Activated naive CD8-positive, alpha-beta T cell treated with anti-CD3 and anti-CD28 coated beads for 36 hours (primary cell): ENCODE results near the gene KIAA0825. TPM values are rescaled to one million over a fixed set of nuclear protein-coding genes. Genes with fewer than 3 reads are reported as not detected.

Experiments
- DNase-seq: peaks from one replicate; pipeline ENCODE4 v3.0.0; 2021
- H3K27ac Mint-ChIP-seq: one replicate; pipeline ENCODE4 v1.8.0; 2022; ENCODE audit warnings: mild to moderate bottlenecking, moderate library complexity, mixed read lengths
- H3K27me3 Mint-ChIP-seq: one replicate; pipeline ENCODE4 v1.8.0; 2022; ENCODE audit warnings: mild to moderate bottlenecking, mixed read lengths
- H3K36me3 Mint-ChIP-seq: one replicate; pipeline ENCODE4 v1.8.0; 2021; ENCODE audit warnings: mild to moderate bottlenecking, mixed read lengths
- H3K4me1 Mint-ChIP-seq: one replicate; pipeline ENCODE4 v1.8.0; 2021; ENCODE audit warnings: mixed read lengths
- H3K4me3 Mint-ChIP-seq: one replicate; pipeline ENCODE4 v1.8.0; 2022; ENCODE audit warnings: mild to moderate bottlenecking, moderate library complexity, mixed read lengths
- H3K9me3 Mint-ChIP-seq: one replicate; pipeline ENCODE4 v1.8.0; 2022; ENCODE audit warnings: mixed read lengths
- total RNA-seq, 2 experiments: library from RNA; stranded (reverse); gene quantifications; one replicate each; pipeline ENCODE4 v1.2.3, GENCODE V29; 2021

KIAA0825 gene
- total RNA-seq, 2 experiments from 2014 or later = 0.76 to 1.0 TPM

DNA sequence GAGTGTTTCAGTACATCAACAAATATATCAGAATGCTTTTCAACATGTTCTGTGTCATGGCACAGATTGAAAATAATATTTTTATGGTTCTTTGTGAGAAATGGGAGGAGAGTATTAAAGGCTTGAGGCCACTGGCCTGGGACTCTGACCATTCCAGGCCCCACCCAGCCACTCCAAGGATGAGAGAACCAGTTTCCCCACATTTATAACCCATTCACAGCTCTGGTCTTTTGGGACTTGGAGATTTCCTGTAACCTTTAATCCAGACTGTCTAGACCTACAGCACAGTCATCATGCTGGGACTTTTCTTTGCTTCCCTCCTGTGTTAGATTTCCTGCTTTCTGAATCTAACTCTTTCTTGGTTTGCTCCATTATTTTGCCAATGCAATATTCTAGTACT lies 389.6 kb downstream of the KIAA0825 start:
- no peak for DNase-seq
- Mint-ChIP-seq H3K4me3 (no peak overlapping the region), H3K27me3 (no peaks in the 10 kb centered on the region)

DNA sequence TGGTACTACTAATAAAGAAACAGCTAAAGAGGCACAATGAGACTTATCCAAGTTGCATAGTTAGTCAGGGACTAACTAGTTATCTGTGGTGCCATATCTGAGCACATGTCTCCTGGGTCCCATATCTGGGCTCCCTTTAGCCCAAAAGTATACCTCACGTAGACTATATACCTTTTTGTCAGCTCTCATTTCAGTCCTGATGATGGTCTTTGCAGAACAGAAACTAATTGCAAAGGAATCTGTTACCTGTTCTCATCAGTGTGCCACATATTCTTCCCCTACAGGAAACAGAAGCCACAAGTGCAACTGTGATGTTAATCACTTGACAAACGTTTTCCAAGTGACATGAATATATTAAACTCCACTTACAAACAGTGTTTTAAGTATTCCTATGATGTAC lies 395.2 kb downstream of the KIAA0825 start:
- Mint-ChIP-seq H3K4me3 (no peak overlapping the region), H3K9me3 (no peaks in the 10 kb centered on the region), H3K36me3 (no peaks in the 10 kb centered on the region), H3K4me1 (peaks cover 4% of the 10 kb centered on the region), H3K27me3 (no peaks in the 10 kb centered on the region), H3K27ac (no peak overlapping the region)
- DNase-seq = no peak

More for the DNA sequence above, 389.6 kb downstream of the KIAA0825 start:
- Mint-ChIP-seq H3K4me1 (no peaks in the 10 kb centered on the region), H3K9me3 (no peaks in the 10 kb centered on the region), H3K36me3 (peaks cover 2% of the 10 kb centered on the region), H3K27ac (no peak overlapping the region)

DNA sequence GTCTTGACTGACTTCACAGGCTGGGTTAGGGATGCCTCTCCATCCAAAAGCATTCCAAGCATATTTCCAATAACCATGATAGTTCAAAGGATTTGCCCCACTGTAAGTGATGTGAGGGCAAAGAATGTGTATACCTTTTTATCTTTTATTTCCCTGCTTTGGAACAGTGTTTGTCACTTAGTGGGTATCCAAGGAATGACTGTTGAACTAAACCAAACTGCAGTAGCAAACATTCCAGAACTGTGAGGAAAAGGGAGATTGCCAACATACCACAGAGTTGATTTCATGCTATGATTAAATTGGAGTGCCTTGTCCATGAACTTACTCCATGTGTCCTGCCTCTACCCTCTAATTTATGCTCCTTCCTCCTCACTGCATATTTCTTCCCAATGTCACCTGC lies 400.0 kb downstream of the KIAA0825 start:
- Mint-ChIP-seq H3K4me3 (no peak overlapping the region), H3K9me3 (no peaks in the 10 kb centered on the region), H3K4me1 (peaks cover 2% of the 10 kb centered on the region), H3K27me3 (no peaks in the 10 kb centered on the region), H3K36me3 (no peaks in the 10 kb centered on the region), H3K27ac (no peak overlapping the region)
- no peak for DNase-seq

DNA sequence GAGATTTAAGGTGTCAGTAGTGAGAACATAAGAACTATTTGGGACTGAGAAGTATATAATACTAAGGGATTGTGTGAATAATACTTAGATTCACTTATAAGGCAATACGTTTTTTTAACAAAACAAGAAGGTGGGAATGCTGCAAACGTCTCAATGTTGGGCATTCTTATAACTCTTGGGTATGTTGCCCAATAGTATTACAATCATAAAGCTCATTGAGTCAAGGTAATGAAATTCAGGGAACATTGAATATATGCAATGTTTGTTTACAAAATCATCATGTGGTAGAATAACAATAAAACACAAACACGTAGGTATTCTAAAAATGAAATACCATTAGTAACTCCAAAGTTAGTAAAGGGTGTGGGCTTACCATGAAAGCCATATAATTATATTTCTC lies 400.7 kb downstream of the KIAA0825 start:
- DNase-seq = no peak
- H3K4me3 Mint-ChIP-seq = no peak overlapping the region
- no peak overlapping the region for H3K27ac Mint-ChIP-seq
- H3K27me3 Mint-ChIP-seq = no peaks in the 10 kb centered on the region
- H3K9me3 Mint-ChIP-seq = no peaks in the 10 kb centered on the region
- no peaks in the 10 kb centered on the region for H3K4me1 Mint-ChIP-seq
- no peaks in the 10 kb centered on the region for H3K36me3 Mint-ChIP-seq

DNA sequence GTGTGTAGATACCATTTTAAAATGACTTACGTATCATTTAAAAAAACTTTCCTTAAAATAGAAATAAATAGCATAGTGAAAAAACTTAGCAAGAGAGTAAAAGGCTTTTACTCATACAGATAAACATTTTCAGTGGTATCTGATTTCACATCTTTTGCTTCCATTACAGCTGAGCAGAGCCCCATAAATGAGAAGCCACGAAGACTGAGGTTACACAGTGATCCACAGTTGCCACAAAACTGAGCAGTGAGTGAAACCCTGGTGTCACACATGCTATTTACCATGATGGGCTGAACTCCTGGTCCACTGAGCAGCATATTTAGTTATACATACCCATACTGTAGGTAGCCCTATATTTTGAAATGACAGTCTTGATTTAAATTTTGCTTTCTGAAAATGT lies 401.2 kb downstream of the KIAA0825 start:
- H3K9me3 Mint-ChIP-seq = no peaks in the 10 kb centered on the region

DNA sequence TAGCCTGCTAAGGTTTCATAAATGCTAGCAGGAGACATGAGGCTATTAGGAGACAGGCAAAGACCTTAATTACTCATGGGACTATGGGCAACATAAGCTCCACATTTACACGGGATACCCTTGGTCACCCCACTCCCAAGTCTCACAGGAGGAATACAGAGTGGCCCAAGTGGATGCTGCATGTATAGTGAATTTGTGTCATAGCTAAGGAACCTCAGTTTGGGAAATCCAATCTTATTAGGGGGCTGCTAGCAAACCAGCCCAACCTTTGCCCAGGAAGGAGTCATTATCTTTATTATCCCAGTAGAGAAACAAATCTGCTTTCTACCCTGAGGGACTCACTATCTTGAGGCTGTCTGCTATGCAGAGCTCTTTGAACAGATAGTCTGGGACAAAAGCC lies 405.9 kb downstream of the KIAA0825 start:
- Mint-ChIP-seq H3K9me3 (no peaks in the 10 kb centered on the region), H3K36me3 (no peaks in the 10 kb centered on the region), H3K27ac (no peak overlapping the region), H3K27me3 (no peaks in the 10 kb centered on the region), H3K4me3 (no peak overlapping the region), H3K4me1 (no peaks in the 10 kb centered on the region)
- DNase-seq = no peak

More for the DNA sequence above, 401.2 kb downstream of the KIAA0825 start:
- Mint-ChIP-seq H3K27ac (no peak overlapping the region), H3K4me3 (no peak overlapping the region), H3K27me3 (no peaks in the 10 kb centered on the region), H3K4me1 (no peaks in the 10 kb centered on the region), H3K36me3 (no peaks in the 10 kb centered on the region)
- no peak for DNase-seq

DNA sequence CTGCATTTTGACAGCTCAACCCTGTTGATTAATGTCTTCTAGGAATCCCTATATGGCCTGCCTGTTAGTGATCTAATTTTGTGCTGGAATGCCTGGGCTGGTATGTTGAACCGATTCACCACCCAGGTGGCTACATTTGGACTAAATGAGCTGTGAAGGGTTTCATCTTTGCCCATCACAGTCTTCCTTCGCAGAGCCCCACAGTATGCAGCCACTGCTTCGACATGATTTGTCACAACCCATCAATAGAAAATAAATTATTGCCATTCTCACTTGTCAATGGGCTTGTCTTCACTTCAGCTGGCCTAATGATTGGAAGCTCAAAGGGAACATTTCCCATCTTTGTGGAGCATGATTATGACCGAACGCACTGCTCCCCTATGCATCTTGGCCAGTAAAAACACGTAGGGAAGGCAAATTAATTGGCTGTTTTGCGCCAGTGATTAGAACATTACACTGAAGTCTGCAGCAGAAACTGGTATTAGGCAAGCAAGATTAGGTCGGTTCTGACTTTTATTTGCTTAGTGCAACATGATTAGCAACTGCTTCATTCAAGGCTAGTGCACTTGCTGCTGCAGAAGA lies 408.5 kb downstream of the KIAA0825 start:
- no peak overlapping the region for H3K27ac Mint-ChIP-seq
- DNase-seq = no peak
- no peaks in the 10 kb centered on the region for H3K9me3 Mint-ChIP-seq
- H3K4me3 Mint-ChIP-seq = no peak overlapping the region
- H3K36me3 Mint-ChIP-seq = no peaks in the 10 kb centered on the region
- no peaks in the 10 kb centered on the region for H3K4me1 Mint-ChIP-seq
- H3K27me3 Mint-ChIP-seq = no peaks in the 10 kb centered on the region

DNA sequence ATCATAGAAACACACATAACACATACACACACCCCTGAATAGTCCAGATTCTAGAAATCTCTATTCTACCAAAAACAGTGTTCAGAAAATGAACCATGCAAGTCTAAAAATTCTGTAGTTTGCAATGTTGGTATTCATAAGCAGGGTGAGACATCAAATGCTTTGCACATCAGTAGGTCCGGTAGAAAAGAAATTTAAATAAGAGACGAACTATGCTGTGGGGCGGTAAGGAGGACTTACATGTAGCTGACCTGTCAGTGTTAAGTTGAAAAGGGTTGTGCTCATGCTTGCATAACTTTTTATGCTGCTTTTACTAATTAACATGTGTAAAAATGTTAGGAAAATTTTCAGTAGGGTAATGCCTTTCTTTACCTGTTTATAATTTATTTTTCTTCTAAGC lies 409.1 kb downstream of the KIAA0825 start:
- H3K27ac Mint-ChIP-seq = no peak overlapping the region
- no peaks in the 10 kb centered on the region for H3K27me3 Mint-ChIP-seq

DNA sequence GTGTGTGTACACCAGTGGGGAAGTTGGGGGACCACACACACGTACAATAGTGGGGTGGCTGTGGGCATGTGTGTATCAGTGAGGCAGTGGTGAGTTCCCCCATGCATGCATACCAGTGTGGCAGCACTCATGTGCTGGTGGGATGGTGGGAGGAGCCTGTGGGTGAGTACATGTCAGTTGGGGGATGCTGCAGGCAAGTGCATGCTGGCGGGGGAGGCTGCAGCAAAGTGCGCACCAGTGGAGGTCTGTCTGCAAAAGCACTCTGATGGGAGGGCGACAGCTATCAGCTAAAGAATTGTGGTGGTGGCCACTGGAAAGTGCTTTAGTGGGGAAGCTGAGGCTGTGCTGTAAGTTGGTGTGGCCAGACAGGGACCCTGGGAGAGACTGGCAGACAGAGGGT lies 418.8 kb downstream of the KIAA0825 start:
- no peak for DNase-seq
- Mint-ChIP-seq H3K27ac (no peak overlapping the region), H3K9me3 (no peaks in the 10 kb centered on the region), H3K27me3 (no peaks in the 10 kb centered on the region), H3K4me1 (no peaks in the 10 kb centered on the region), H3K4me3 (no peak overlapping the region), H3K36me3 (no peaks in the 10 kb centered on the region)

More for the DNA sequence above, 409.1 kb downstream of the KIAA0825 start:
- no peaks in the 10 kb centered on the region for H3K36me3 Mint-ChIP-seq
- DNase-seq = no peak
- H3K4me3 Mint-ChIP-seq = no peak overlapping the region
- H3K9me3 Mint-ChIP-seq = no peaks in the 10 kb centered on the region
- H3K4me1 Mint-ChIP-seq = no peaks in the 10 kb centered on the region

DNA sequence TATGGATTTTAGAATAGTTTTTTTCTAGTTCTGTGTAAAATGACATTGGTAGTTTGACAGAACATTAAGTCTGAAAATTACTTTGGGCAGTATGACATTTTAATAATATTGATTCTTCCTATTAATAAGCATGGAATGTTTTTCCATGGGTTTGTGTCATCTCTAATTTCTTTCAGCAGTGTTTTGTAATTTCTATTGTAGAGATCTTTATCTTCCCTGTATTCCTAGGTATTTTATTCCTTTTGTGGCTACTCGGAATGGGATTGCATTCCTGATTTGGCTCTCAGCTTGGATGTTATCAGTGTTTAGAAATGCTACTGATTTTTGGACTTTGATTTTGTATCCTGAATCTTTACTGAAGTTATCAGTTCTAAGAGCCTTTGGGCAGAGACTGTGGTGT lies 420.4 kb downstream of the KIAA0825 start:
- Mint-ChIP-seq H3K4me3 (no peak overlapping the region), H3K27ac (no peak overlapping the region), H3K4me1 (no peaks in the 10 kb centered on the region), H3K27me3 (no peaks in the 10 kb centered on the region), H3K36me3 (no peaks in the 10 kb centered on the region), H3K9me3 (no peaks in the 10 kb centered on the region)
- DNase-seq = no peak

DNA sequence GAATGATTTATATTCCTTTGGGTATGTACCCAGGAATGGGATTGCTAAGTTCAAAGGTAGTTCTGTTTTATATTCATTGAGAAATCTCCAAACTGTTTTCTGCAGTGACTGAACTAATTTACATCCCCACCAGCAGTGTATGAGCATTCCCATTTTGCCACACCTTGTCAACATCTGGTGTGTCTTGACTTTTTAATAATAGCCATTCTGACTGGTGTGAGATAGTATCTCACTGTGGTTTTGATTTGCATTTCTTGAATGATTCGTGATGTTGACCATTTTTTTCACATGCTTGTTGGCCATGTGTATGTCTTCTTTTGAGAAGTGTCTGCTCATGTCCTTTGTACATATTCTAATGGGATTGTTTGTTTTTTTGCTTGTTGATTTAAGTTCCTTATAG lies 421.5 kb downstream of the KIAA0825 start:
- H3K27me3 Mint-ChIP-seq = no peaks in the 10 kb centered on the region
- H3K27ac Mint-ChIP-seq = no peak overlapping the region
- no peak overlapping the region for H3K4me3 Mint-ChIP-seq
- no peaks in the 10 kb centered on the region for H3K9me3 Mint-ChIP-seq
- H3K36me3 Mint-ChIP-seq = no peaks in the 10 kb centered on the region
- DNase-seq = no peak
- H3K4me1 Mint-ChIP-seq = no peaks in the 10 kb centered on the region

DNA sequence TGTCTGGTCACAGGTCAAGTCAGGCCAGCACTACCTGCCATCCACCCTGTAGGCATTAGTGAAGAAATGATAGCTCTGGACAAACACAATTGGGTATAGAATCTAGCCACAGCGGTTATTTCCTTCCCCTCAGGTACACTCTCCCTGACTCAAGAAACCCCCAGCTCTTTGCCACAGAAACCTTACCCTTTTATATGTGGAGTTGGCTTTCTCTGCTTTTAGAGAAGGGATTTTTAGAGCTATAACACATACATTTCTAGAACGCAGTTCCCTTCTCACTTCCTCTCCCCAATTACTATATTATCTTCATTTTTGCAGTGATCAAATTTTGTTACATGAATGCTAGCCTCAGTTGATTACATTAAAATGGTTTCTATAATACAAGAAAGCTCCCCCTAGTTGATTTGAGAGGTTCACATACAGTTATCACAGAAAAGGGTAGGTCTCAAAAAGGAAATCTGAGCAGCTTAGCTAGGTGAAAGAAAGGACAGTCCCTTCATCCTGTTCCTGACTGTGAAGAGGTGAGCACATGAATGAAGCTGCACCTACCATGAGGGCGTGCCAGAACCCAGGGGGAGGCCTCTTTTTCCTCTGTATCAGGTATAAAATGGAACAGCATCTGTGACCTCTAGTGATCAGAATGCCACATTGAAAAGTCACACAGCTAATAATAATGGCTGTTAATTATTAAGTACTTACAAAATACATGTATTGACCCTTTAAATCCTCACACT lies 425.6 kb downstream of the KIAA0825 start:
- no peaks in the 10 kb centered on the region for H3K36me3 Mint-ChIP-seq
- H3K9me3 Mint-ChIP-seq = peaks cover 2% of the 10 kb centered on the region
- H3K27me3 Mint-ChIP-seq = peaks cover 3% of the 10 kb centered on the region
- H3K27ac Mint-ChIP-seq = no peak overlapping the region
- no peak for DNase-seq
- H3K4me1 Mint-ChIP-seq = no peaks in the 10 kb centered on the region
- no peak overlapping the region for H3K4me3 Mint-ChIP-seq

DNA sequence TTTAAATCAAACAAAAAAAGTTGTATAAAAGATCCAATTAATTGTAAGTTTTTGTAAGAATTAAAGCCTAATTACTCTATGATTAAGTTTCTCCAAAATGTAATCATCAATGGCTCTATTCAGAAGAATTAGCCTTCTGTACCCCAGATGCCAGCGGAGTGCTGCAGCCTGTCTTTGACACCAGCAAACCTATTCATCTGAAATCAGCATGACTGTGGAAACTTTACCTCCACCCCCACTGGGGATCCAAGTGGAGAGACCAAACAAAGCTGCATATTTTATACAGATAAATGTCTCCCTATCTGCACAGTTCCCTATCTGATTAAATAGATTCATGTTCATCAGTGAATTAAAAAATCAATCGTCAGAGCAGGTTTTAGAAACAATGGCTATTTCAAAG lies 426.8 kb downstream of the KIAA0825 start:
- Mint-ChIP-seq H3K36me3 (no peaks in the 10 kb centered on the region), H3K27ac (no peak overlapping the region), H3K4me3 (no peak overlapping the region), H3K27me3 (peaks cover 3% of the 10 kb centered on the region), H3K9me3 (peaks cover 2% of the 10 kb centered on the region), H3K4me1 (no peaks in the 10 kb centered on the region)
- no peak for DNase-seq

DNA sequence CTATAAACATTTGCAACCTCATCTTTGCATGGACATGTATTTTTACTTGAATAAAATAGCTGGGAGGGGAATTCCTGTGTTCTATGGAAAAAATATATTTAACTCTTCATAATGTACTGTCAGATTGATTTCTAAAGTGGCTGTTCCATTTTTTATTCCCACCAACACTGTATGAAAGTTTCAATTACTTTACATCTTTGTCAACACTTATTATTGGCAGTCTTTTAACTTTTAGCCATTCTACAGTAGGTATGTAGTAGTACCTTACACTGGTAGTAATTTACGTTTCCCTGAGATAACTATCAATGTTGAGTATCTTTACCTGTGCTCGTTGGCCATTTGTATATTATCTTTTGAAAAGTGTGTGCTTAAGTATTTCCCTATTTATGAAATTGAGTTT lies 429.7 kb downstream of the KIAA0825 start:
- Mint-ChIP-seq H3K27ac (no peak overlapping the region), H3K4me3 (no peak overlapping the region), H3K9me3 (peaks cover 2% of the 10 kb centered on the region), H3K36me3 (no peaks in the 10 kb centered on the region), H3K27me3 (peaks cover 3% of the 10 kb centered on the region), H3K4me1 (no peaks in the 10 kb centered on the region)
- DNase-seq = no peak

DNA sequence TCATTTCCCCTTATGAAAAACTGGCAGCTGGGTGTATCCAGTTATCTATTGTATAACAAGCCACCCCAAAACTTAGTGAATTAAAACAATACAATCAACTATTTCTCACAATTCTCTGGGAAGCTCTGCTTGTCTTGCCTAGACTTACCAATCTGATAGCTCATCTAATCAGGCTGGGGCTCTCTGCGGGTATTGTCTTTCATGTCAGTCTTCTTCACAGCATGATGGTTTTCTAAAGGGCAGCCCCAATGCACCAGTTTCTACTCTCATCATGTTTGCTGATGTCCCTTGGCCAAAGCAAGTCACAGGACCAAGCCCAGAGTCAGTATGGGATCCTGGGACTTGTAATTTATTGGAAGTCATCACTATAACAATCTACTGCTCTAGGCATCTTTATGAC lies 433.5 kb downstream of the KIAA0825 start:
- Mint-ChIP-seq H3K9me3 (no peaks in the 10 kb centered on the region), H3K36me3 (no peaks in the 10 kb centered on the region), H3K4me3 (no peak overlapping the region), H3K4me1 (no peaks in the 10 kb centered on the region), H3K27me3 (peaks cover 3% of the 10 kb centered on the region), H3K27ac (no peak overlapping the region)
- DNase-seq = no peak

DNA sequence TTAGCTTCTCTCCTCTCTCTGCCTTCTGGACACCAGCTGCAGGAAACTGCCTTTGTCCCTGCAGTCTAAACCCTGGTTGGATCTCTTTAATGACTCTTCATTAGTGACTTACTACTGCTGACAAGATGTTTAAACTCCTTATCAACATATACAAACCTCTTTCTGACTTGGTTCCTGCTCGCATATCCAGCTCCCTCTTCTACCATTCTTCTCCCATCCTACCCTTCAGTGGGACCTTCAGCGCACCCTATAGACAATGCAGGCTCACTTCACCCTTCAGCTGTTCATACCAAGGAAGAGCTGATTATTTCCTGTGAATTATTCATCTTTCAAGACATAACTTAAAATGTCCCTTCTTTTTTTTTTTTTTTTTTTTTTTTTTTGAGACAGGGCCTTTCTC lies 436.5 kb downstream of the KIAA0825 start:
- H3K27ac Mint-ChIP-seq = no peak overlapping the region

More for the DNA sequence above, 436.5 kb downstream of the KIAA0825 start:
- Mint-ChIP-seq H3K9me3 (no peaks in the 10 kb centered on the region), H3K36me3 (no peaks in the 10 kb centered on the region), H3K4me3 (no peak overlapping the region), H3K27me3 (peaks cover 3% of the 10 kb centered on the region), H3K4me1 (no peaks in the 10 kb centered on the region)
- DNase-seq = no peak
